Subcutaneous adipose tissue (tissue), 4 donors: ENCODE results near the gene TMEM202. TPM values are rescaled to one million over a fixed set of nuclear protein-coding genes. Genes with fewer than 3 reads are reported as not detected.

Source experiments
- total RNA-seq, 4 donors: library from RNA; depleted of rRNA; stranded (reverse); fragments of >200 nt; gene quantifications; one replicate each; pipeline ENCODE4 v1.1.0, GENCODE V29; 2016
- TF ChIP-seq, protein P1 (sequence below): fragments of 450-650 bp; IDR thresholded peaks from one replicate; pipeline ENCODE4 v1.5.1; 2016; ENCODE audit warnings: low read depth, mild to moderate bottlenecking, control low read depth, antibody characterized with exemption, moderate library complexity

The TMEM202 gene
- total RNA-seq, 4 donors from 2014 or later = not detected

DNA sequence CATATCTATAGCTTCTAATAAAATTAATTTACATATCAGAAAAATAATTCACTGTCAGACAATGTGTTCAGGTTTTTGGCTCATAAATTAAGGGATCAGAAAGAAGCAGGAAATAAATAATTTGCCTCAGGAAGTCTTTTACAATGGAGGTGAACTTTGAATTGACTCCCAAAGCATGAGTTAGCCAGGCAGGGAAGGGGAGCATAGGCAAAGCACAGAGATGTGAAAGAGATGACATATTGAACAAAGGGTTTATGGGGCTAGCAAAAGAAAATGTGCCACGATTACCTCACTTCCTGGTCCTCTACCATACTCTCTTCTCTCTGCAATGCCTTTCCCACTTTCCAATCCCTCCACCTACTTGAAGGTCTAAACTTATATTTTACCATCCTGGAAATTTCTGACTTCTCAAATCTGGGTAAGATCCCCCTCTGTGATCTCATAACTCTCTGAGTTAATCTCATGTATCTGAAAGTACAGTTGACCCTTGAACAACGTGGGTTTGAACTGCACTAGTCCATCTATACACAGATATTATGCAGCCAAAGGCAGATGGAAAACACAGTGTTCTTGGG lies 18.2 kb upstream of the TMEM202 start:
- TF ChIP-seq, protein P1, sequence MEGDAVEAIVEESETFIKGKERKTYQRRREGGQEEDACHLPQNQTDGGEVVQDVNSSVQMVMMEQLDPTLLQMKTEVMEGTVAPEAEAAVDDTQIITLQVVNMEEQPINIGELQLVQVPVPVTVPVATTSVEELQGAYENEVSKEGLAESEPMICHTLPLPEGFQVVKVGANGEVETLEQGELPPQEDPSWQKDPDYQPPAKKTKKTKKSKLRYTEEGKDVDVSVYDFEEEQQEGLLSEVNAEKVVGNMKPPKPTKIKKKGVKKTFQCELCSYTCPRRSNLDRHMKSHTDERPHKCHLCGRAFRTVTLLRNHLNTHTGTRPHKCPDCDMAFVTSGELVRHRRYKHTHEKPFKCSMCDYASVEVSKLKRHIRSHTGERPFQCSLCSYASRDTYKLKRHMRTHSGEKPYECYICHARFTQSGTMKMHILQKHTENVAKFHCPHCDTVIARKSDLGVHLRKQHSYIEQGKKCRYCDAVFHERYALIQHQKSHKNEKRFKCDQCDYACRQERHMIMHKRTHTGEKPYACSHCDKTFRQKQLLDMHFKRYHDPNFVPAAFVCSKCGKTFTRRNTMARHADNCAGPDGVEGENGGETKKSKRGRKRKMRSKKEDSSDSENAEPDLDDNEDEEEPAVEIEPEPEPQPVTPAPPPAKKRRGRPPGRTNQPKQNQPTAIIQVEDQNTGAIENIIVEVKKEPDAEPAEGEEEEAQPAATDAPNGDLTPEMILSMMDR = no peak

DNA sequence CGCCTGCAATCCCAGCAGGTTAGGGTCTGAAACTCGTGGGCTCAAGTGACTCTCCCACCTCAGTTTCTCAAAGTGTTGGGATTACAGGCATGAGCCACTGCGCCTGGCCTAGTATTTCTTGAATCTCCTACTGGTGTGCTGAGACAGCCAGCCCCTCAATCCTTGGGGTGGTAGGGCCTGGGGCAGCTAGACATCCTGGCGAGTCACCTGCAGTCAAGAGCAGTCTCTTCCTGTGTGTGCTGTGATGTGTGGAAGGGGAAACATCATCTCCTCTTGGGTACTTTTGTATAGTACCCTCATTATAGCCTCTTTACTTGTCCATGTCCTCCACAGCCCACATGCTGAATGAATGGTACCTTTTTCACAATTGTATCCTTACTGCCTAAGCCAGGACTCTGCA lies 17.4 kb upstream of the TMEM202 start:
- TF ChIP-seq, protein P1 = no peak

DNA sequence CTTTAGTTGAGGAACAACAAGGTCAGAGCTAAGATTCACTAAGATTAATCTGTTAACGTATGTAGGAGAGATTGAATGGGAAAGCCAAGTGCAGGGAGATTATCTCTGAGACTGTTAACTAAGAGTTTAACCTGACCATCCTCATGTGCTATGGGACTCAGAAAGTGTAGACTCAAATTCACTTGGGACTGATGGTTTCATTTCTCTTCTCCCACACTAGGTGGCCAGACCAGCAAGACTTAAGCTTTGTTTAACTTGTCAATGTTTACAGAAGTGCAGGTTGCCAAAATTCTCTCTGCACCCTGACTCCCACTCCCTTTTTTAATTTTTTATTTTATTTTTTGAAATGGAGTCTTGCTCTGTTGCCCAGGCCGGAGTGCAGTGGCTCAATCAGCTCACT lies 16.0 kb upstream of the TMEM202 start:
- TF ChIP-seq, protein P1 = no peak

DNA sequence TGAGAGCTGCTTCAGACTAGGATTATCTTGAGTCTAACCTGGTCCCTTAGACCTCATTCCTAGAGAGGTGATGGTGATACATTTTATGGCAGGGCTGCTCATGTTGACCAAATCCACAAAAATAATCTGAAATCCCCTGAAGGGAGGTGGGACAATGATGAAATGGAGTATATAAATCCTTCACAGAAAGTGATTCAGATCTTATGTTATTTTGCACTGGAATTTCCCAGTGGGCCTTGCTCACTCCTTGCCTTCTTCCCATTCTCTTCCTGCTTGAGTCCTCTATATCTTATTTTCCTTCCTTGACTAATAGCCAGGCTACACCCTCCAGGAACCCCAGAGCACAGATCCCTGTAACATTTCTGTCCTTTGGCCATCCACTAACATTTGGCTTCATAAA lies 10.4 kb upstream of the TMEM202 start:
- TF ChIP-seq, protein P1 = no peak

DNA sequence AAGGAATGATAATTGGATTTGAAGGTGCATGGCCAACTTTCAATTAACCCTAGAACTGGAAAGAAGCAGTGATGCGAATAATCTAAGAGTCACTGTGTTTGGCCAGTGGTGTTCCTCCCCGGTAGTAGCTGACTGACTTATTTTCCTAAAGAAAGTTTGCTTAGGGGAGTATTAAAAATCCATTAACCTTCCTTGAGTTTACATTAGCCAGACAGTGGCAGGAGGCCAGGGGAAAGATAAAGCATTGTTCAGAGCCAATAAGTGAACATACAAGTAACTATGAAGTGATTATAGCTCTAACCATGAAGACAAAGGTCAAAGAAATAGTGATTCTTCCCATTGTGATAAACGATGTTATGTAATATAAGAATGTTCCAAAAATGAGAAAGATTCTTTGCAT lies 8.9 kb upstream of the TMEM202 start:
- TF ChIP-seq, protein P1 = no peak

DNA sequence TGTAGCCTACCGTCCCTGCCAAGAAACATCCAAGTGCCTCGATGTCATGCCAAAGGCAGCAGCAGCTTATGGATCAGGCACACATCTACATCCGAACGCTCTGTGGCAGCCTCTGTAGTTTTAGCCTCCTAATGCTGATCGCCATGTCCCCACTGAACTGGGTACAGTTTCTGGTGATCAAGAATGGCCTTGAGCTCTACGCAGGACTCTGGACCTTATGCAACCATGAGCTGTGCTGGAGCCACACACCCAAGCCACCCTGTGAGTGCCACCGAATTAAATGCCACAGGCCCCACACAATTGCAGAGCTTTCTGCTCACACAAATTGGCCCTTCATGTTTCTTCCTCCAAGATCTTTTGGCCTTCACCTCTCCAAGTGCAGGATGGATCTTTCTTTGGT lies 543 bp downstream of the TMEM202 start:
- TF ChIP-seq, protein P1 = no peak

DNA sequence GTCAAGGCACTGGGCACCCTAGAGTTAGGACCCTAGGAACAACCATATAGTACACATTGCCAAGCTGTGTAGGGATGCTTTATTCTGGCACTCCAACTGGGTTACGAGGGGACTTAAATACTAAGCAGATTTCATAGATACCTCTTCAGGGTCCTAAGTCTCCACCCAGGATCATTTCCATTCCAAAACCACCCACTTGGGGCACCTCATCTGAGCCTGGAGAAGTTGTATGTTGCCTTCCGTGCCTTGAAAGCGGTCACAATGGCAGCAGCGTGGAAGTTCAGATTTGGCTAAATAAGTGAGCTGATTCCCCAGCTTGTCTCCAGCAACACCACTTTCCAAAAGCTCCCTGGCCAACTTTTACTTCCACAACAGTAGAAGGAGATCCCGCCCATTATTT lies 4.6 kb downstream of the TMEM202 start:
- TF ChIP-seq, protein P1 = no peak
